ENCODE data around the gene AGPAT4. TPM values are rescaled to one million over a fixed set of nuclear protein-coding genes. Genes with fewer than 3 reads are reported as not detected.

AGPAT4 gene
- total and polyA plus RNA-seq, 4 donors: 3.7 to 32.8 (median 9.7) TPM

DNA sequence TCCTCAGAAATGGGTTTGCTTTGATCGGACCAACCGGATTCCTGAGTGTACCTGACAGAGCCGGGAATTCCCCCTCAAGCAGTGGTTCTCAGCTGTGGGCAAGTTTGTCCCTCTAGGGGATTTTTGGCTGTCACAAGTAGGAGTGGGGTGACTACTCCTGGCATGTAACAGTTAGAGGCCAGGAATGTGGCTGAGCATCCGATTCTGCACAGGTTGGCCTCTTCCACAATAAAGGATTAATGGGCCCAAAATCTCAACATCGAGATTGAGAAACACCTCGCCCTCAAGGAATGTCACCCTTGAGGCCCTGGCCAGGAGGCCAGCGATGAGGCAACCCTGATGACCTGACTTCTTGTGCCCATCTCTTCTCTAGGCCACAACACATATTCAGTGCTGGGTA, 7.9 kb downstream of the AGPAT4 start:
- Histone ChIP-seq H3K27ac (ENCODE audit: low read depth in 1 of 2, low read length in 1 of 2) (no peak overlapping the region), H3K9ac (ENCODE audit: insufficient read depth in 1 of 2, low read length in 2 of 2) (no peak overlapping the region)
- TF ChIP-seq, protein P1, sequence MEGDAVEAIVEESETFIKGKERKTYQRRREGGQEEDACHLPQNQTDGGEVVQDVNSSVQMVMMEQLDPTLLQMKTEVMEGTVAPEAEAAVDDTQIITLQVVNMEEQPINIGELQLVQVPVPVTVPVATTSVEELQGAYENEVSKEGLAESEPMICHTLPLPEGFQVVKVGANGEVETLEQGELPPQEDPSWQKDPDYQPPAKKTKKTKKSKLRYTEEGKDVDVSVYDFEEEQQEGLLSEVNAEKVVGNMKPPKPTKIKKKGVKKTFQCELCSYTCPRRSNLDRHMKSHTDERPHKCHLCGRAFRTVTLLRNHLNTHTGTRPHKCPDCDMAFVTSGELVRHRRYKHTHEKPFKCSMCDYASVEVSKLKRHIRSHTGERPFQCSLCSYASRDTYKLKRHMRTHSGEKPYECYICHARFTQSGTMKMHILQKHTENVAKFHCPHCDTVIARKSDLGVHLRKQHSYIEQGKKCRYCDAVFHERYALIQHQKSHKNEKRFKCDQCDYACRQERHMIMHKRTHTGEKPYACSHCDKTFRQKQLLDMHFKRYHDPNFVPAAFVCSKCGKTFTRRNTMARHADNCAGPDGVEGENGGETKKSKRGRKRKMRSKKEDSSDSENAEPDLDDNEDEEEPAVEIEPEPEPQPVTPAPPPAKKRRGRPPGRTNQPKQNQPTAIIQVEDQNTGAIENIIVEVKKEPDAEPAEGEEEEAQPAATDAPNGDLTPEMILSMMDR (IDR thresholded peaks at IDR 0.05; ENCODE audit: control extremely low read depth, extremely low read depth): no peak

DNA sequence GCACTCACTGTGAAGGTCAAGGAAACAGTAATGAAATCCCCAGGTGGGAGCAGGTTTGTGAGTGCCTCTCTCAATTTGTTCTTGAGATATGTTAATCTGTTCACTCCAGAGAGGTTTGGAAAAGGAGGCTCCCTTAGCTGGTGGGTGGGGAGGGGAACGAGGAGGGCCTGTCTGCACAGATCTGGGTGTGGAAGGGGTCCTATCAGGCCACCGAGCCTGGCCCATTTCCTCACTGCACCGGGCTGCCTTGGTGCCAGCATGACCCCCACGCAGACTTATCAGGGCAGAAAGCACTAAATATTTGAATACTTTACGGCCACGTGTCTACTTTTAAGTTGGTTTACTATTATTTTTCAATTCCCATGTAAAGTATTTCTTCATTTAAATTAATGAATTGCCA, 8.3 kb downstream of the AGPAT4 start:
- no peak for ATAC-seq (ENCODE audit: insufficient read depth, low FRiP score)
- WGBS, 2 donors: 95 to 96% methylated on average over 6 of the region's 6 CpGs
- Histone ChIP-seq H3K27me3 (ENCODE audit: control insufficient read depth in 3 of 3, insufficient read depth in 3 of 3, low read length in 2 of 3) (no peaks in the 10 kb centered on the region), H3K4me3 (no peak overlapping the region), H3K9ac (ENCODE audit: insufficient read depth in 1 of 2, low read length in 2 of 2) (no peak overlapping the region), H3K9me3 (ENCODE audit: control insufficient read depth in 4 of 4, insufficient read depth in 3 of 4, low read length in 3 of 4) (no peaks in the 10 kb centered on the region), H3K27ac (ENCODE audit: low read depth in 1 of 2, low read length in 1 of 2) (no peak overlapping the region), H3K36me3 (ENCODE audit: control insufficient read depth in 4 of 4, insufficient read depth in 4 of 4, low read length in 4 of 4) (peaks cover 0 to 4% (median 0%) of the 10 kb centered on the region in 4 donors), H3K4me1 (ENCODE audit: control insufficient read depth in 5 of 5, insufficient read depth in 5 of 5, low read length in 5 of 5) (no peaks in the 10 kb centered on the region)
- TF ChIP-seq, protein P1 (IDR thresholded peaks at IDR 0.05; ENCODE audit: control extremely low read depth, extremely low read depth): no peak
- no peak for DNase-seq

More for the DNA sequence above, 7.9 kb downstream of the AGPAT4 start:
- peaks cover 0 to 4% (median 0%) of the 10 kb centered on the region in 4 donors for H3K36me3 ChIP-seq (ENCODE audit: control insufficient read depth in 4 of 4, insufficient read depth in 4 of 4, low read length in 4 of 4)
- WGBS, 2 donors: 85 to 88% methylated on average over 7 of the region's 7 CpGs
- no peaks in the 10 kb centered on the region for H3K9me3 ChIP-seq (ENCODE audit: control insufficient read depth in 4 of 4, insufficient read depth in 3 of 4, low read length in 3 of 4)
- no peaks in the 10 kb centered on the region for H3K4me1 ChIP-seq (ENCODE audit: control insufficient read depth in 5 of 5, insufficient read depth in 5 of 5, low read length in 5 of 5)
- no peaks in the 10 kb centered on the region for H3K27me3 ChIP-seq (ENCODE audit: control insufficient read depth in 3 of 3, insufficient read depth in 3 of 3, low read length in 2 of 3)
- ATAC-seq (ENCODE audit: insufficient read depth, low FRiP score) (no peak), DNase-seq (no peak)
- no peak overlapping the region for H3K4me3 ChIP-seq

DNA sequence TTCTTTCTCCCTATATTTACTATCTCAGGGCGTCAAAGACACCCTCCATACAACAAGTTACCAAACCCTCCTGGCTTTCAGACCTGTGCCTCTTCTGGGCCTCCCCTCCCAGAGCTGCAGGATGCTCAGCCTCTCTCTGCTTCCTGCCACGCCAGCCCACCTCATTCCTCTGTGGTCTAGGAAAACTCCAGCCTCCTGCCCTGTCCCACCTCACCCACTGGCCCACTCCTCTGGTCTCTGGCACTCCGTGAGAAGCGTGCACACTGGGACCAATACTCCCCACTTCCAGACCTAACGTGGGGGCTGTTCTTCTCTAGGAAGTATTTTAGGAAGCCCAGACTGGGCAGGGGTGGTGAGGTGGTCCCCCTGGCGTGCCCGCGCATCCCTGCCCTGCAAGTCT, 9.7 kb downstream of the AGPAT4 start:
- DNase-seq (no peak), ATAC-seq (ENCODE audit: insufficient read depth, low FRiP score) (no peak)
- H3K36me3 ChIP-seq (ENCODE audit: control insufficient read depth in 4 of 4, insufficient read depth in 4 of 4, low read length in 4 of 4): peaks cover 0 to 6% (median 0%) of the 10 kb centered on the region in 4 donors
- H3K4me3 ChIP-seq: no peak overlapping the region
- 96 to 98% methylated on average over 8 of the region's 8 CpGs for WGBS, 2 donors
- no peaks in the 10 kb centered on the region for H3K4me1 ChIP-seq (ENCODE audit: control insufficient read depth in 5 of 5, insufficient read depth in 5 of 5, low read length in 5 of 5)
- no peaks in the 10 kb centered on the region for H3K9me3 ChIP-seq (ENCODE audit: control insufficient read depth in 4 of 4, insufficient read depth in 3 of 4, low read length in 3 of 4)
- no peak overlapping the region for H3K9ac ChIP-seq (ENCODE audit: insufficient read depth in 1 of 2, low read length in 2 of 2)
- H3K27me3 ChIP-seq (ENCODE audit: control insufficient read depth in 3 of 3, insufficient read depth in 3 of 3, low read length in 2 of 3): no peaks in the 10 kb centered on the region
- H3K27ac ChIP-seq (ENCODE audit: low read depth in 1 of 2, low read length in 1 of 2): no peak overlapping the region
- TF ChIP-seq, protein P1 (IDR thresholded peaks at IDR 0.05; ENCODE audit: control extremely low read depth, extremely low read depth): no peak

DNA sequence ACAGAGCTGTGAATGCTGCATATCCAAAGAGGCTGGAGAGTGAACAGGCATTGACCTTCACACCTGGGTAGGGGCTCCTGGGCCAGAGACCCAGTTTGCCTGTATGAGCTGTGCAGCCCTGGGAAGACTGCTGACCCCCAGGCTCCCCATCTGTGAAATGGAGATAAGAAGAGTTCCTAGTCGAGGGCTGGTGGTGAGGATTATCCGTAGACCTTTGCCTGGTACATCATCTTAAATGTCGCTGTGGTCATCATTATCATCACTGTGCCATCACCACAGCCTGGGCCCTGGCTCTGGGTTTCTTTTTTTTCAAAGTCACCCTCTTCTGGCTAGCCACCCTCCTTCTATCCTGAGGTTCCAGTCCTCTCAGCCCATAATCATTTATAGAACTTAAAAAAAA, 12.0 kb downstream of the AGPAT4 start:
- Histone ChIP-seq H3K27me3 (ENCODE audit: control insufficient read depth in 3 of 3, insufficient read depth in 3 of 3, low read length in 2 of 3) (no peaks in the 10 kb centered on the region), H3K4me3 (no peak overlapping the region), H3K9me3 (ENCODE audit: control insufficient read depth in 4 of 4, insufficient read depth in 3 of 4, low read length in 3 of 4) (no peaks in the 10 kb centered on the region), H3K36me3 (ENCODE audit: control insufficient read depth in 4 of 4, insufficient read depth in 4 of 4, low read length in 4 of 4) (peaks cover 0 to 6% (median 0%) of the 10 kb centered on the region in 4 donors), H3K27ac (ENCODE audit: low read depth in 1 of 2, low read length in 1 of 2) (no peak overlapping the region), H3K9ac (ENCODE audit: insufficient read depth in 1 of 2, low read length in 2 of 2) (no peak overlapping the region), H3K4me1 (ENCODE audit: control insufficient read depth in 5 of 5, insufficient read depth in 5 of 5, low read length in 5 of 5) (no peaks in the 10 kb centered on the region)
- ATAC-seq (ENCODE audit: insufficient read depth, low FRiP score): no peak
- DNase-seq: no peak
- WGBS, 2 donors: 92 to 96% methylated on average over 3 of the region's 3 CpGs
- TF ChIP-seq, protein P1 (IDR thresholded peaks at IDR 0.05; ENCODE audit: control extremely low read depth, extremely low read depth): no peak

All from lung (tissue), 12 donors.